Measurements from ENCODE around the gene UGT1A8. TPM values are rescaled to one million over a fixed set of nuclear protein-coding genes. Genes with fewer than 3 reads are reported as not detected.
"Not testable (repeated sequence)": the region's sequence is repeated elsewhere in the genome, so short reads cannot be mapped to it uniquely, and the experiment has no call there.

The UGT1A8 gene
- not detected in 2 replicates for total RNA-seq

- DNase-seq (ENCODE audit: low read depth, low spot score): not testable (repeated sequence)
These were observed at the start of gene UGT1A8 for GRCh38 chr2:233617476-233617875. Gene UGT1A8 (plus strand): TSS chr2:233617633. CDS start chr2:233617708, 75 bp downstream.

- no peak for DNase-seq (ENCODE audit: low read depth, low spot score)
These were observed 46.4 kb upstream of the UGT1A8 start for GRCh38 chr2:233571001-233571400.

- no peak for DNase-seq (ENCODE audit: low read depth, low spot score)
These were observed 46.0 kb upstream of the UGT1A8 start for GRCh38 chr2:233571462-233571861.

GRCh38 chr2:233572468-233572867 is 45.0 kb upstream of the UGT1A8 start:
- no peak for DNase-seq (ENCODE audit: low read depth, low spot score)

GRCh38 chr2:233577341-233577740 is 40.1 kb upstream of the UGT1A8 start:
- not testable (repeated sequence) for DNase-seq (ENCODE audit: low read depth, low spot score)

- DNase-seq (ENCODE audit: low read depth, low spot score): not testable (repeated sequence)
These were observed 34.0 kb upstream of the UGT1A8 start for GRCh38 chr2:233583217-233583965.

GRCh38 chr2:233584210-233584609 is 33.2 kb upstream of the UGT1A8 start:
- no peak for DNase-seq (ENCODE audit: low read depth, low spot score)

GRCh38 chr2:233588400-233588799 is 29.0 kb upstream of the UGT1A8 start:
- DNase-seq (ENCODE audit: low read depth, low spot score): no peak

- DNase-seq (ENCODE audit: low read depth, low spot score): not testable (repeated sequence)
These were observed 24.7 kb upstream of the UGT1A8 start for GRCh38 chr2:233592706-233593105.

- no peak for DNase-seq (ENCODE audit: low read depth, low spot score)
These were observed 24.2 kb upstream of the UGT1A8 start for GRCh38 chr2:233593201-233593600.

- no peak for DNase-seq (ENCODE audit: low read depth, low spot score)
These were observed 19.9 kb upstream of the UGT1A8 start for GRCh38 chr2:233597522-233597921.

GRCh38 chr2:233598952-233599351 is 18.5 kb upstream of the UGT1A8 start:
- no peak for DNase-seq (ENCODE audit: low read depth, low spot score)

- DNase-seq (ENCODE audit: low read depth, low spot score): no peak
These were observed 17.0 kb upstream of the UGT1A8 start for GRCh38 chr2:233600386-233600785.

GRCh38 chr2:233602076-233602475 is 15.4 kb upstream of the UGT1A8 start:
- no peak for DNase-seq (ENCODE audit: low read depth, low spot score)

GRCh38 chr2:233603520-233603919 is 13.9 kb upstream of the UGT1A8 start:
- no peak for DNase-seq (ENCODE audit: low read depth, low spot score)

GRCh38 chr2:233604826-233605225 is 12.6 kb upstream of the UGT1A8 start:
- DNase-seq (ENCODE audit: low read depth, low spot score): no peak

- no peak for DNase-seq (ENCODE audit: low read depth, low spot score)
These were observed 11.8 kb upstream of the UGT1A8 start for GRCh38 chr2:233605680-233606079.

GRCh38 chr2:233611284-233611683 is 6.1 kb upstream of the UGT1A8 start:
- DNase-seq (ENCODE audit: low read depth, low spot score): no peak

GRCh38 chr2:233620204-233620603 is 2.8 kb downstream of the UGT1A8 start:
- no peak for DNase-seq (ENCODE audit: low read depth, low spot score)

- DNase-seq (ENCODE audit: low read depth, low spot score): not testable (repeated sequence)
These were observed 4.4 kb downstream of the UGT1A8 start for GRCh38 chr2:233621863-233622262.

GRCh38 chr2:233627331-233628025 is 10.0 kb downstream of the UGT1A8 start:
- DNase-seq (ENCODE audit: low read depth, low spot score): no peak

- not testable (repeated sequence) for DNase-seq (ENCODE audit: low read depth, low spot score)
These were observed 18.9 kb downstream of the UGT1A8 start, which contains the start of gene UGT1A10 for GRCh38 chr2:233636306-233636705. Gene UGT1A10 (plus strand): TSS chr2:233636448. CDS start chr2:233636523, 75 bp downstream.

- no peak for DNase-seq (ENCODE audit: low read depth, low spot score)
These were observed 21.4 kb downstream of the UGT1A8 start for GRCh38 chr2:233638836-233639235.

All from pulmonary artery endothelial cell (primary cell).